Lower leg skin (tissue), 4 donors: ENCODE data around the gene SPHK2. TPM values are rescaled to one million over a fixed set of nuclear protein-coding genes. Genes with fewer than 3 reads are reported as not detected.
"Not testable (repeated sequence)": the region's sequence is repeated elsewhere in the genome, so short reads cannot be mapped to it uniquely, and the experiment has no call there.

Source experiments
- DNase-seq, 2 donors: peaks; one replicate each; pipeline ENCODE4 v3.0.0-alpha.2; 2019; ENCODE audit warnings: low spot score in 2 of 2
- H3K4me3 ChIP-seq: fragments of 200-600 bp; sonication (generic); 2 replicates; pipeline ENCODE4 v1.5.1; 2017; ENCODE audit warnings: mild to moderate bottlenecking, low read depth; ENCODE audit not compliant: poor library complexity, severe bottlenecking
- POLR2A ChIP-seq, 2 donors: fragments of 450-650 bp; IDR thresholded peaks; one replicate each; pipeline ENCODE4 v1.6.1; 2016 to 2017; ENCODE audit warnings: antibody characterized with exemption in 2 of 2, mild to moderate bottlenecking in 1 of 2, moderate library complexity in 1 of 2
- WGBS, 2 donors: methylation state at CpG; one replicate each; pipeline ENCODE4 v1.1.5; 2018; 5-methylcytosine and 5-hydroxymethylcytosine counted together
- intact Hi-C: fragments of 100-400 bp; cut with DNase I; formaldehyde crosslinking; loops from one replicate; pipeline ENCODE4 v1.15.0; 2023; ENCODE audit warnings: low total_unique reads
- total RNA-seq, 4 donors: library from RNA; depleted of rRNA; stranded (reverse); fragments of >200 nt; gene quantifications; one replicate each; pipeline ENCODE4 v1.1.0, GENCODE V29; 2016
- TF ChIP-seq, protein P1 (sequence below), 3 donors: fragments of 450-650 bp; IDR thresholded peaks; one replicate each; pipeline ENCODE4 v1.5.1; 2016; ENCODE audit warnings: antibody characterized with exemption in 3 of 3, mild to moderate bottlenecking in 3 of 3, moderate library complexity in 2 of 3

The SPHK2 gene
- total RNA-seq, 4 donors from 2014 or later = 2.2 to 8.8 (median 6.1) TPM

DNA sequence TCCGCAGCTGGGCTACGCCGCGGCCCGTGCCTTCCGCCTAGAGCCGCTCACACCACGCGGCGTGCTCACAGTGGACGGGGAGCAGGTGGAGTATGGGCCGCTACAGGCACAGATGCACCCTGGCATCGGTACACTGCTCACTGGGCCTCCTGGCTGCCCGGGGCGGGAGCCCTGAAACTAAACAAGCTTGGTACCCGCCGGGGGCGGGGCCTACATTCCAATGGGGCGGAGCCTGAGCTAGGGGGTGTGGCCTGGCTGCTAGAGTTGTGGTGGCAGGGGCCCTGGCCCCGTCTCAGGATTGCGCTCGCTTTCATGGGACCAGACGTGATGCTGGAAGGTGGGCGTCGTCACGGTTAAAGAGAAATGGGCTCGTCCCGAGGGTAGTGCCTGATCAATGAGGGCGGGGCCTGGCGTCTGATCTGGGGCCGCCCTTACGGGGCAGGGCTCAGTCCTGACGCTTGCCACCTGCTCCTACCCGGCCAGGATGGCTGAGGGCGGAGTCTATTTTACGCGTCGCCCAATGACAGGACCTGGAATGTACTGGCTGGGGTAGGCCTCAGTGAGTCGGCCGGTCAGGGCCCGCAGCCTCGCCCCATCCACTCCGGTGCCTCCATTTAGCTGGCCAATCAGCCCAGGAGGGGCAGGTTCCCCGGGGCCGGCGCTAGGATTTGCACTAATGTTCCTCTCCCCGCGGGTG, 10.4 kb downstream of the SPHK2 start:
- DNase-seq = no peak
- no peak overlapping the region for H3K4me3 ChIP-seq
- intact Hi-C loops = no loop called here
- TF ChIP-seq, protein P1, sequence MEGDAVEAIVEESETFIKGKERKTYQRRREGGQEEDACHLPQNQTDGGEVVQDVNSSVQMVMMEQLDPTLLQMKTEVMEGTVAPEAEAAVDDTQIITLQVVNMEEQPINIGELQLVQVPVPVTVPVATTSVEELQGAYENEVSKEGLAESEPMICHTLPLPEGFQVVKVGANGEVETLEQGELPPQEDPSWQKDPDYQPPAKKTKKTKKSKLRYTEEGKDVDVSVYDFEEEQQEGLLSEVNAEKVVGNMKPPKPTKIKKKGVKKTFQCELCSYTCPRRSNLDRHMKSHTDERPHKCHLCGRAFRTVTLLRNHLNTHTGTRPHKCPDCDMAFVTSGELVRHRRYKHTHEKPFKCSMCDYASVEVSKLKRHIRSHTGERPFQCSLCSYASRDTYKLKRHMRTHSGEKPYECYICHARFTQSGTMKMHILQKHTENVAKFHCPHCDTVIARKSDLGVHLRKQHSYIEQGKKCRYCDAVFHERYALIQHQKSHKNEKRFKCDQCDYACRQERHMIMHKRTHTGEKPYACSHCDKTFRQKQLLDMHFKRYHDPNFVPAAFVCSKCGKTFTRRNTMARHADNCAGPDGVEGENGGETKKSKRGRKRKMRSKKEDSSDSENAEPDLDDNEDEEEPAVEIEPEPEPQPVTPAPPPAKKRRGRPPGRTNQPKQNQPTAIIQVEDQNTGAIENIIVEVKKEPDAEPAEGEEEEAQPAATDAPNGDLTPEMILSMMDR (IDR thresholded peaks at IDR 0.05) = no peak
- no peak for TF ChIP-seq POLR2A (IDR thresholded peaks at IDR 0.05)
- WGBS, 2 donors = 46 to 61% methylated on average over 30 to 35 of the region's 48 CpGs

DNA sequence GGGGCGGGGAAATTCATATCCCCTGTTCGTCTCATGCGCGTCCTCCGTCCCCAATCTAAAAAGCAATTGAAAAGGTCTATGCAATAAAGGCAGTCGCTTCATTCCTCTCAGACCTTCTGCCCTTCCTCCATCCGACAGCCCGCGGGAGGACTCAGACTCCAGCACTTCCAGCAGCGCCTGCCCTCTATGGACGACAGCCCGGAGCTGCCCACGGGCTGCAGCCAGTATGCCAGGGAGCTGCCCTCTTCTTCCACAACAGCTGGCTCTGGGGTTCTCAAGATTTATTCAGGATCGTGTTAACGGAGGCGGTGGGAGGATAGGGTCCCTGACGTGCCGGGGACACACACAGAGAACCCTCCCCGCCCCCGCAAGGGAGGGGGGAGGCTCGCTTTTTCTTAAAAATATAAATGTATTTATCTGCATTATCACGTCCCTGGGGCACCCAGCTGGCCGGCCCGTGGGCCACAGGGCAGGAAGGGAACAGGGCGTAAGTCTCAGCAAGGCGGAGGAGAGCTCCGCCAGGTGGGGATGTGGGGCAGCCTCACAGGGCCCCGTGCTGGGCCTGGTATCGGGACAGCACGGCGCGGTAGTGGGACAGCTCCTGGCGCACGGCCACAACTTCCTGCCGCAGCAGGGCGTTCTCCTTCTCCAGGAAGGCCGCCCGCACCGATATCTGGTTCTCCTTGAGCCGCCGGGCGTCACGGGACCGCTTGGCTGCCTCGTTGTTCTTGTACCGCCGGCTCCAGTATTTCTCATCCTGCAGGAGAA, 11.2 kb downstream of the SPHK2 start:
- no peak overlapping the region for H3K4me3 ChIP-seq
- 23 to 51% methylated on average over 41 to 46 of the region's 47 CpGs for WGBS, 2 donors
- DNase-seq = peak in 1 of 2 donors; percentile 96
- TF ChIP-seq, protein P1 (IDR thresholded peaks at IDR 0.05) = no peak
- no peak for TF ChIP-seq POLR2A (IDR thresholded peaks at IDR 0.05)
- intact Hi-C loops = no loop called here

DNA sequence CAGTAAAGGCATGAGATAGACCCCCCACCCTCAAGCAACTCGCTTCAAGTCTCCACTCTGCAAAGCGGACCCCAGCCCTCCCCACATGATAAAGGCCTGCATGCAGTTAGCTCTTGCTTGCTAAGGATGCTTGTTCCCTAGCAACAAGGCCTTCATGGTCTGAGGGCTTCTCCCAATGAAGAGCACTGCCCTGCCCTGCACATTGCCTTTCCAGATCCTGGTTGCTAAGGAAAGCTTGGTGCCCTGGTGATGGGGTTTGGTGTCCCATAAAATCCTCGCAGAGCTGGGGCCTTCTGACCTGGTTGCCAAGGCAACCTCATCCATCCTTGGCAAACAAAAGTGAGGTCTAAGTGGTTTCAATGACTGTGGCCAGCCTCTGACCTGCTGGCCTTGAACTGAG, 11.9 kb downstream of the SPHK2 start:
- intact Hi-C loops = no loop called here
- DNase-seq = no peak
- TF ChIP-seq, protein P1 (IDR thresholded peaks at IDR 0.05) = no peak
- TF ChIP-seq POLR2A (IDR thresholded peaks at IDR 0.05) = no peak
- H3K4me3 ChIP-seq = no peak overlapping the region
- 55 to 77% methylated on average over 1 to 3 of the region's 3 CpGs for WGBS, 2 donors

DNA sequence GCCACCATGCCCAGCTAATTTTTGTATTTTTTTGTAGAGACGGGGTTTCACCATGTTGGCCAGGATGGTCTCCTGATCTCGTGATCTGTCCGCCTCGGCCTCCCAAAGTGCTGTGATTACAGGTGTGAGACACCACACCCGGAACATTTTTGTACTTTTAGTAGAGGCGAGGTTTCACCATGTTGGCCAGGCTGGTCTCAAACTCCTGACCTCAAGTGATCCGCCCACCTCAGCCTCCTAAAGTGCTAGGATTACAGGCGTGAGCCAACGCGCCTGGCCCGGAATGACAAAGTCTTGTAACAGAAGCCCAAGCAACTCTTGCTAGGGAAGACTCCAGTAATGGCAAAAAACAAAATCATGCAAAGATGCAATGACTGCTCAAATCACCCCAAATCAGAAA, 13.0 kb downstream of the SPHK2 start:
- WGBS, 2 donors = 70% methylated on average over 11 of the region's 11 CpGs
- intact Hi-C loops, DNase-seq, H3K4me3 ChIP-seq: not testable (repeated sequence)

DNA sequence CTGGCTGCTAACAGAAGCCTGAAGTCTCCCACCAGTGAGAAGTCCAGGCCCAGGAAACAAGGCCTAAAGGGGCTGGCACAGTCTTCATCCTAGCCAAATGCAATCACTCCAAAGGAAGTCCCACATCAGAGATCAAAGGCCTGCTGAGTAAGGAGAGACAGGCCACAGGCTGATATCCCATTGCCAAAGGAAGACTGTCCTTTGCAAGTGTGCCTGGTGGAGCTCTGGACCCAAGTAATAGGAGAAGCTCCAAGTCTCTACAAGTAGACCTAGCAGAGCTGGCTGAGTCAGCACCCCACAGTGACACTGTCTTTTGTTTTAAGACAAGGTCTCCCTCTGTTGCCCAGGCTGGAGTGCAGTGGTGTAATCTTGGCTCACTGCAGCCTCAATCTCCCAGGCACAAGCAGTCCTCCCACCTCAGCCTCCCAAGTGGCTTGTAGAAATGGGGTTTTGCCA, 13.4 kb downstream of the SPHK2 start:
- TF ChIP-seq POLR2A (IDR thresholded peaks at IDR 0.05) = no peak
- TF ChIP-seq, protein P1 (IDR thresholded peaks at IDR 0.05) = no peak
- intact Hi-C loops = no loop called here
- DNase-seq = no peak
- no peak overlapping the region for H3K4me3 ChIP-seq

DNA sequence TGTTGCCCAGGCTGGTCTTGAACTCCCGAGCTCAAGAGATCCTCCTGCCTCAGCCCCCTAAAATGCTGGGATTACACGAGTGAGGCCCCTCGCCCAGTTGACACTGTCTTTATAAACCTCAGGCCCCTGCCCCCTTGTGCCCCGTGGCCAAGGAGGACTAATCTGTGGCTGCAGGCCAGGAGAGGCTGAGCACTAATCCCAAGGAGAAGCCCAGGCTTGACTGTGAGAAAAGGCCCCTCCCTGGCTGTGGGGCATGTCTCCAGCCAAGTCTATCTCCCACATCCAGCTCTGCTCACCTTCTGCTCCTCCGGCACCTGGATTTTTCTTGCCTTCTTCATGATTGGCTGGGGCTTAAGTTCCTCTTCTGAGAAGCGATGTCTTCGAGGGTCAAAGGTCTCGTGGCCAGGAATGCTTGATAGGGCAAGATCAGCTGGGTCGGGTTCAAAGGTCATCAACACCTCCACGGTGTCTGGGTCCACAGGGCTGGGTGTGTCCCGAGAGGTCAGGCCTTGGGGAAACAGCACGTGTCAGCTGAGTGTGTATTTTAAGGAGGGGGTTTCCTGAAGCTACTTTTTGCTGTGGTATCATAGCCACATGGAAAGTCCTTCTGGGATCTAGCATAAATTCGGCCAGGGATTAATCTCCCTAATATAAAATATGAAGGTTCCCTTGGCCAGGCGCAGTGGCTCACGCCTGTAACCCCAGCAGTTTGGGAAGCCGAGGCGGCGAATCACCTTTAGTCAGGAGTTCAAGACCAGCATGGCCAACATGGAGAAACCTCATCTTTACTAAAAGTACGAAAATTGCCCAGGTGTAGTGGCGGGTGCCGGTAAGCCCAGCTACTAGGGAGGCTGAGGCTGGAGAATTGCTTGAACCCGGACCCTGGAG, 14.1 kb downstream of the SPHK2 start:
- intact Hi-C loops = no loop called here
- WGBS, 2 donors = 49 to 64% methylated on average over 22 of the region's 22 CpGs
- no peak overlapping the region for H3K4me3 ChIP-seq
- no peak for DNase-seq
- no peak for TF ChIP-seq POLR2A (IDR thresholded peaks at IDR 0.05)
- TF ChIP-seq, protein P1 (IDR thresholded peaks at IDR 0.05) = no peak
